Measurements from ENCODE around the gene YJU2.
A peak's percentile ranks its signal among the peaks of the same experiment; 100 is the strongest.

DNA sequence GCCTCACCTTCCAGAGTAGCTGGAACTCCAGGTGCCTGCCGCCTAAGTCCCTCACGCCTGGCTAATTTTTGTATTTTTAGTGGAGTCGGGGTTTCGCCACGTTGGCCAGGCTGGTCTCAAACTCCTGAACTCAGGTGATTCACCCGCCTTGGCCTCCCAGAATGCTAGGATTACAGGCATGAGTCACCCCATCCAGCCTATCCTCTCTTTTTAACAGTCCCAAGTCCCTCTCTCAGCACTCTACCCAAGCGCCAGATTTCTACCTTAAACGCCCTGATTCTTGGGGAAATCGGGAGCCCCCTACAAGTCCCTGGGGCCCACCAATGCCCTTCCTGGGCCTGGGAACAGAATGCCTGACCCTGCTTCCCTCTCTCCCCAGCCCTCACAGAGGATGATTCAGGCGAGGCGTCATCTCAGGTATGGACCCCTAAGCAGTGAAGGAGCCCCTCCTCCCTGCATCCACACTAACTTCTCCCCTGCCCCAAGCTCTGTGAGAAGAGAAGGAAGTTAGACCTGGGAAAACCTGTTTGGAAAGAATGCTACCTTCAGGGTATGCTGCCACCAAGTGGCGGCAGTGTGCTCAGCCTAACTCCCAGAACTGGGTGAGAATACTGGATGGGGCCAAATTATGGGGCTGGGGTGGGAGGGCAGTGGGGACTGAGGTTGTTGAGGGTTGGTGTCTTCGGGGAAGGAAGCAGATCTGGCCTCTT lies 38.3 kb upstream of the YJU2 start:
- TF ChIP-seq, protein P1, sequence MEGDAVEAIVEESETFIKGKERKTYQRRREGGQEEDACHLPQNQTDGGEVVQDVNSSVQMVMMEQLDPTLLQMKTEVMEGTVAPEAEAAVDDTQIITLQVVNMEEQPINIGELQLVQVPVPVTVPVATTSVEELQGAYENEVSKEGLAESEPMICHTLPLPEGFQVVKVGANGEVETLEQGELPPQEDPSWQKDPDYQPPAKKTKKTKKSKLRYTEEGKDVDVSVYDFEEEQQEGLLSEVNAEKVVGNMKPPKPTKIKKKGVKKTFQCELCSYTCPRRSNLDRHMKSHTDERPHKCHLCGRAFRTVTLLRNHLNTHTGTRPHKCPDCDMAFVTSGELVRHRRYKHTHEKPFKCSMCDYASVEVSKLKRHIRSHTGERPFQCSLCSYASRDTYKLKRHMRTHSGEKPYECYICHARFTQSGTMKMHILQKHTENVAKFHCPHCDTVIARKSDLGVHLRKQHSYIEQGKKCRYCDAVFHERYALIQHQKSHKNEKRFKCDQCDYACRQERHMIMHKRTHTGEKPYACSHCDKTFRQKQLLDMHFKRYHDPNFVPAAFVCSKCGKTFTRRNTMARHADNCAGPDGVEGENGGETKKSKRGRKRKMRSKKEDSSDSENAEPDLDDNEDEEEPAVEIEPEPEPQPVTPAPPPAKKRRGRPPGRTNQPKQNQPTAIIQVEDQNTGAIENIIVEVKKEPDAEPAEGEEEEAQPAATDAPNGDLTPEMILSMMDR (conservative IDR thresholded peaks at IDR 0.05; ENCODE audit: low read length), result peak; percentile 69
- no peak for TF ChIP-seq EZH2phosphoT487 (IDR thresholded peaks at IDR 0.05; ENCODE audit: borderline replicate concordance)
